Middle frontal gyrus (tissue), 1 donor: ENCODE results near the gene PTPRN2.

Experiments
- DNase-seq: peaks from one replicate; pipeline ENCODE4 v3.0.0-alpha.2; 2015; ENCODE audit warnings: low spot score; ENCODE audit errors: extremely low spot score

Gene PTPRN2

GRCh38 chr7:157877298-157878090, 710.1 kb downstream of the PTPRN2 start:
- no peak for DNase-seq

DNA sequence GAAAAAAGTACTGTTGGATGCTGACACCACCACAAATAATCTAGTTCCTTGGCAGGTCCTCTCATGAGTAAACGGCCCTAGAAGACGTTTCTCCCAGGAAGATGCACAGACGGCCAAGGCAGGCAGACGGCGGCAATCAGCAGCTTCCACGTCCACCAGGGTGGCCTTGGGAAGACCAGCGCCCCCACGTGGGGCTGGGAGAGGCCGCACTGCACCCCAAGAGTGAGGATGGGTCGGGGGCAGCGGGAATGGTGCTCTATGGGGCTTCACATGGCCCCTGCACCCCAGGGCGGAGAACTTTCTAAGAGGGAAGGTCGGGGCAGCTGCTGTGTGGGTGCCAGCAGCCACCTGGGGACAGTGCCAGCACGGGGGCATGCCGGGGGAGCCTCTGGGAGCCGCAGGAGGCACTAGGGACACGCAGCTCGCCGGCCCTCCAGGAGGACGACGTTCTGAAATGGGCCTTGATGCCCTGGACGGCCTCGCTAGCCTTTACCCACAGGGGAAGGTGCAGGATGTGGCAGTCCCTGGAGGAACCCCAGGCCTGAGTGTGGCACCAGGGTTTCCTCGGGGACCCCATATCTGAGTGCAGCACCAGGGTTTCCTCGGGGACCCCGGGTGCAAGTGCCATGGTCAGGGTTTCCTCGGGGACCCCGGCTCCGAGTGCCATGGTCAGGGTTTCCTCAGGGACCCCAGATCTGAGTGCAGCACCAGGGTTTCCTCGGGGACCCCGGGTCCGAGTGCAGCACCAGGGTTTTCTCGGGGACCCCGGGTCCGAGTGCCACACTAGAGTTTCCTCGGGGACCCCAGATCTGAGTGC, 710.9 kb downstream of the PTPRN2 start:
- DNase-seq, result no peak

- no peak for DNase-seq
These were observed 712.1 kb downstream of the PTPRN2 start for GRCh38 chr7:157875230-157876179.

DNA sequence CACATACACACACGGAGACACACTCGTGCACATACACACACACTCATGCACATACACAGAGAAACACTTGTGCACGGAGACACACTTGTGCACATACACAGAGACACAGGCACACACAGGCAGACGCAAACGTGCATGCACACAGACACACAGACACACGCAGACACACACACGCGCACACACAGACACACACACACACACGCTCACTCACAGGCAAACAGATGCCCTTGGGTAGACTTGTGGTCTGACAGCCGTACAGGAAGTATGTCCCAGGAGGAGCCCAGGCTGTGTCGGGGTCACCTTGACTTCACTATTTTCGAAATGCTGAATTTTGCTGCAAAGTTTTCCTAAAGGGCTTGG, 712.8 kb downstream of the PTPRN2 start:
- DNase-seq, result no peak

- no peak for DNase-seq
These were observed 713.3 kb downstream of the PTPRN2 start for GRCh38 chr7:157874208-157874816.

- DNase-seq, result no peak
These were observed 714.0 kb downstream of the PTPRN2 start for GRCh38 chr7:157873664-157874063.

DNA sequence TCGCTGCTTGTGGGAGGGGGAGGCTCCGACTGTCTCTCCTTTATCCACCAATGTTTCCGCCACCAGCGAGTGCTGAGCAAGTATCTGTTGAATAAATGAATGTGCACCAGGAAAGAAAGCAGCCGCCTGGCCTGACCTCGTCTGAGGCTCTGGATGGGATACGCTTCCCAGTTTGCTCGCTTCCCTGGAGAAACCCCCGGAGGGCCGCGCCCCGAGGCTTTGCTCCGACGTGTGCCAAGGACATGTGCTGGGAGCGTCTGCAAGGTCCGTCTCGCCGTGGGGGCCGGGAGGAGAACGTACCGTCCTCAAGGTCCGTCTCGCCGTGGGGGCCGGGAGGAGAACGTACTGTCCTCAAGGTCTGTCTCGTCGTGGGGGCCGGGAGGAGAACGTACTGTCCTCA, 714.4 kb downstream of the PTPRN2 start:
- no peak for DNase-seq

DNA sequence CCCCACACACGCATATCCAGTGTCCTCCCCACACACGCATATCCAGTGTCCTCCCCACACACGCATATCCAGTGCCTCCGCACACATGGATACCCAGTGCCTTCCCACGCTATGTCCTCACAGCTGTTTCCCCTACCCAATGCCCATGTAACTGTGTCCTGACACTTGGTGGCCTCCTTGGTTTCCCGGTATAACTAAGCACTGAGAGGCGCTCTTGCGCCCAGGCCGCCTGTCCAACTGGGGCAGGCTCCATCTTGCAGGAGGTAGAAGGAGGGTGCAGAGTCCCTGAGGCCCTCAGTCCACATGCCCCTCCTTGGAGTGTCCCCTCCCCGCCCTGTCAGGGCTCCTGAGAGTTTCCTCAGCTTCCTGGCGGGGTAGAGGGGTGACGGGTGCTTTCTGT, 715.2 kb downstream of the PTPRN2 start:
- DNase-seq, result no peak

GRCh38 chr7:157871681-157872080, 715.9 kb downstream of the PTPRN2 start:
- no peak for DNase-seq

- DNase-seq, result no peak
These were observed 716.9 kb downstream of the PTPRN2 start for GRCh38 chr7:157870644-157871290.

GRCh38 chr7:157869793-157870192, 717.8 kb downstream of the PTPRN2 start:
- no peak for DNase-seq

GRCh38 chr7:157867685-157868305, 719.8 kb downstream of the PTPRN2 start:
- DNase-seq, result no peak

DNA sequence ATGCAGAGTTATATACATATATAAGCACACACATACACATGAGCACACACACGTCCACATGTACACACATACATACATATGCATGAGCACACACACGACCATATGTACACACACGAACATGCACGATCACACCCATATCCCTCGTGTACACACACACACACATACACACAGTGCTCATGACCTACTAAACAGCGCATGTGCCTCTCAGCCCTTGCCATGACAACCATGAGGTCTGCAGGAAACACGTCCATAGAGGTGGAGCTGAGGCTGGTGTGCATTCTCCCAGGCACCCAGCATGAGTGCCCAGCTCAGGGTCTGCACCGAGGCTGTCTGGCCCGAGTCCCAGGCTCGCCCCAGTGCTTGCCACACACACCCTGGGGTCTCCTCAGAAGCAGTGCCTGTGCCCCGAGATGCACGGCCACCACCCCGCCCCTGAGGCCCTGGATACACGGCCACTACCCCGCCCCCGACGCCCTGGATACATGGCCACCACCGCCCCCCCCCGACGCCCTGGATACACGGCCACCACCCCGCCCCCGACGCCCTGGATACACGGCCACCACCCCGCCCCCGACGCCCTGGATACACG, 721.2 kb downstream of the PTPRN2 start:
- no peak for DNase-seq

DNA sequence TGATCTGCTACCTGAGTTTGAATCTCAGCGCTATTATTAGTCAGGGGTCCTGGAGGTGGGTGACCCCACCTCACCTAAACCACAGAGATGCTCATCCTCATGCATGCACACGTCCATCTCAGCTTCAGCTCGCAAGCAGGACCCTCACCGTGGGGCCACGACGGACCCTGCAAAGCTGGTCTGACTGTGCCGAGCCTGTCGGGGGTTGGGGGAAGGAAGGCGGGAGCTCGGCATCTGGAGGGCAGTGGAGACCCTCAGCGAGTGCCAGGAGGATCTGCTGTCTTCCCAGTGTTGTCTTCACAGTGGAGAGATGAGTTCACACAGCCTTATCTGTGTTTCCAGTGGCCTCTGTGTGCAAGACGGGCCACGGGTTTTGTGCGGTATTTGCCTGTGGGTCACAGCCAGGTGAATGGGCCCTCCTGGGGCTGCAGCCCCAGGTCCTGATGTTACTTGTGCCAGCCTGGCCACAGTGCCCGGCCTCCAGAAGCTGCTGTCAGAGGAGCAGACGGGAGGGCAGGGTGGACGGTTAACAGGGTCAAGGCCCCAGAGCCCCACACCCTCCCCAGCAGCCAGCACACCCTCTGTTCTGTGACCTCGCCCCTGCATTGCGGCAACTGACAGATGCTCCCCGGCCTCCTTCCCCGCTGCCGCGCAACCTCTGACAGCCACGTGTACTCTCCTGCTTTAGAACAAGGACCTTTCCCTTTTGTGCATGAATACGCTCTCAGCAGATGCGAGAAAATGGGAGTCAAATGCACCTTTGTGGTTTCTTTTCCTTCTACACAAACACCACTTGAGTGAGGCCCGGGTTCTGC, 722.1 kb downstream of the PTPRN2 start:
- no peak for DNase-seq

DNA sequence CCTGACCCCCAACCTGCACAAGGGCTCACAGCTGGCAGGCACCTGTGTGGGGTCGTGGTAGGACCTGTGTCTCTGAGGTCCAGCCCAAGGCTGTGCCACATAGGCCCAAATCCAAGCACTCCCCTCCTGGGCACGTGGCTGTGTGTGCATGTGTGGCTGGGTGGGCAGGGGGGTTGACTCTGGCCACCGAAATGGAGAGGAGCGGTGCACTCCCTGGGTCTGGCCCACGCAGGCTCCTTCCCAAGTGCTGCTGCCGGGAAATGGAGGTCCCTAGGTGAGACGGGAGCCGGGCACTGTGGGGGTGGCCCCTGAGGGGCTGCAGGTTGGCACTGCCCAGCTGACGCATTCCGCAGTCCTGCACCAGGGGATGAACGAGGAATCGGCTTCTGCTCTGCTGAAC, 722.7 kb downstream of the PTPRN2 start:
- DNase-seq, result no peak

DNA sequence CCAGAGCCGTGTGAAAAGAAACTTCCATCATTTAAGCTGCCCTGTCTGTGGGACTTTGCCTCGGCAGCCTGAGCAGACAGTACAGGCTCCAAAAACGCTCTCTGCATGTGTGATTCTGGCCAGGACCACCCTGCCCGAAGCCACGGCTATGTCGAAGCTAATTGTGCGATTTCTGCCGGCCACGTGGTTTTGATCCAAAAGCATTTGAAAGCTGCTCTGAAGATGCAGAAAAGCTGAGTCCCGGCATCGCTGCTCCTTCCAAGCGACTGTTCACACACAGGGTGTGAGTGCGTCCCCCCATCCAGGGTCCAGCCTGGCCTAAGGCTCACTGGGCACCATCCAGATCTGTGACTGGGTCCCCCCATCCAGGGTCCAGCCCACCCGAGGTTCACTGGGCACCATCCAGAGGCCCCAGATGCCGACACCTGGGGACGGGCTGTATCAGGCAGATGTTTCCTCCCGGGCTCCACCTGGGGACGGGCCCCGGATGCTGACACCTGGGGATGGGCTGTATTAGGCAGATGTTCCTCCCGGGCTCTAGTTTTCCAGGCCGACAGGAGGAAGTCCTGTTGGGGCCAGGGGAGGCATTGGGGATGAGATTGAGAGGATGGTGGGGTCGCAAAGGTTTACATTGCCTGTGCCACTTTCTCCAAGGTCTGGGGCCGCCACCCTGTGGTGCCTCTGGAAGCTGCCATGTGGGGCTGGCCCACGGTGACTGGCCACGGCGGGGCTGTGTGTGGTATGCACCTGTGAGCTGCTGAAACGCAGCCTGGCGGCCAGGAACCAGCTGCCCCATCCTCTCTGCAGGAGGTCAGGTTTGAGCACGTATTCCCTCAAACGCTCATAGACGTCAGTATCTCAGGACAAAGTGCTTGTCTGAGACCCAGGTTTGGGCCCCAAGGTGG, 723.5 kb downstream of the PTPRN2 start:
- DNase-seq, result no peak

GRCh38 chr7:157863176-157863575, 724.4 kb downstream of the PTPRN2 start:
- DNase-seq, result no peak

- no peak for DNase-seq
These were observed 724.9 kb downstream of the PTPRN2 start for GRCh38 chr7:157862731-157863130.
